GM19035 (cell line): ENCODE data around the gene OSBPL3.
A peak's percentile ranks its signal among the peaks of the same experiment; 100 is the strongest.

Experiments
- ATAC-seq: cut with Tn5 transposase; IDR thresholded peaks from one replicate; pipeline ENCODE4 v1.9.1; 2021; ENCODE audit not compliant: unreplicated experiment

Gene OSBPL3

DNA sequence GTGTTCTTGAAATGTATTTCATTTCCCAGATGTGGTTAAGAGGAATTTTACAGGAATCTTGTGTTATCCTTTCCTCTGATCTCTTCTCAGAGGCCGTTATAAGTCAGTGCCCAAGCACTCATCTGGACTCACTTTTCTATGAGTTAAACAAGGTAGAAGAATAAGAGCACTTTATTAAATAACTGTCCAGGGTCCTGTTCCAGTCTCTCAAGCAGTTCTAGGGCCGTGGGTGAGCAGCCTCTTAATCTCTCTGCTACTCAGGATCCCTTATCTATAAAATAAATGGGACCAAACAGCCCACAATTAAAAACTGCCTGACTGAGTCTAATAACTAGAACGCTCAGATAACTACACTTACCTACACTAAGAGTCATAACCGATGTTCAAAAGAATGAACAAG, 111.2 kb downstream of the OSBPL3 start:
- no peak for ATAC-seq

DNA sequence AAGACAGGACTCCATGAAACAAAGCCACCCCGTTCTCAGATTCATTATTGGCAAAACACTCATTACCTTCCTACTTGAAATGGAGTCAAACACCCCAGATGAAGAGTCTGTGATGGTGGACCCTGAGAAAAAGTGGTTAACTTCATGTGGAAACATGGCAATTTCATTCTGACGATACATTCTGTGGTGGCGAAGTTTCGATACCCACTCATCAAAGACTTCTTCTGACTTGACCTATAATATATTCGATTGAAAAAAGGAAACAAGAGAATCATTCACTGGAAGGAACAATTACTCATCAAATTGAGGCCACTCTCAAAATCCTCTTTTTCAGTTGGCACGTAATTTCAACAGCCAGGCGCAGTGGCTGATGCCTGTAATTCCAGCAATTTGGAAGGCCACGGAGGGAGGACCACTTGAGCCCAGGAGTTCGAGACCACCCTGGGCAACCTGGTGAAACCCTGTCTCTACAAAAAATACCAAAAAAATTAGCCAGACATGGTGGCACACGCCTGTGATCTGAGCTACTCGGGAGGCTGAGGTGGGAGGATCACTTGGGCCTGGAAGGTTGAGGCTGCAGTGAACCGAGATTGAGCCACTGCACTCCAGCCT, 113.9 kb downstream of the OSBPL3 start:
- ATAC-seq = no peak

- ATAC-seq = no peak
Measured at GRCh38 chr7:24864214-24864817, 115.7 kb downstream of the OSBPL3 start.

GRCh38 chr7:24863626-24864025, 116.4 kb downstream of the OSBPL3 start:
- ATAC-seq = no peak

DNA sequence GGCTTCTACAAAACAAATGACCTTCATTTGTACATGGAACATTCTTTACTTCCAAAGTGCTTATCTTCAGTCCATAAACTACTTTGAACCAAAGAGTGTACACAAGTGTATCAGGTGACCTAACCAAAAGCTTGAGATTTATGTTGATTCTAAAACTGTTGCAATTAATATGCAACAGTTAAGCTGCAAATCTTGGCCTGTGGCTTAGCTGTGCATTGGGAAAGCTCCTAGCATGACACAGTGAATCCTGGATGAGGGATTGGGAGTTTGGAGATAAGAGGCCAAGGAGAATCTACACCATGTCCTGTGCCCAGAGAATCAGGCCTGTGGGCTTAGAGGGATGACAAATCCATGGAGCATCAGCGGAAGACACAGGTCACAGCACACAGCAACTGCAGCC, 117.5 kb downstream of the OSBPL3 start:
- no peak for ATAC-seq

DNA sequence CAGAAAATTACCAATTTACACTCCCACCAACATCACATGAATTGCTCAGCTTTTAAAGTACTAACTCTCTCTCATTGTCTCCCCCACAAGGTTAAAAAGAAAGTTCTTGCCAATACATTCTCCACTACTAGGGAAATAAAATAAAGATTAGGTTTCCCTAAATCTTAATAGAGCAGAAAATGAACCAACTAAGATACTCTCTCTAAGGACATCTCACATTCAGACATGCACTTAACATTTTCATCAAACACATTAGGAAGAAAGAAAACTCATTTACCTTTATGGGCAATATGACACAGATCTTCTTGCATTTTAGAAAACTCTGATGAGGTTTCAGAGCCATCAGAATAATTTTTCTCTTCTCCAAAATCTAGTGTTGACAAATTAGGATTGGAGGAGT, 118.6 kb downstream of the OSBPL3 start:
- ATAC-seq = no peak

DNA sequence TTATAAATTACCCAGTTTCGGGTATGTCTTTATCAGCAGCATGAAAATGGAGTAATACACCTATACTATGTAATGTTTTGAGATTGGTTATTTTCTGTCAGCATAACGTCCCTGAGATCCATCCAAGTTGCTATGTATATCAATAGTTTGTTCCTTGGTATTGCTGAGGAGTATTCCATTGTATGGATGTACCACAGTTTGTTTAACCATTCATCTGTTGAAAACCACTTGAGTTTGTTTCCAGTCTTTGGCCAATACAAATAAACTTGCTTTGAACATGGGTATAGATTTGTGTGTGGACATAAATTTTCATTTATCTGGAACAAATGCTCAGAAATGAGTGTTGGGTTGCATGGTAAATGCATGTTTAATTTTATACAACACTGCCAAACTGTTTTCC, 119.4 kb downstream of the OSBPL3 start:
- ATAC-seq = no peak

GRCh38 chr7:24858108-24858977, 121.6 kb downstream of the OSBPL3 start:
- no peak for ATAC-seq

- no peak for ATAC-seq
Measured at GRCh38 chr7:24857623-24858022, 122.4 kb downstream of the OSBPL3 start.

DNA sequence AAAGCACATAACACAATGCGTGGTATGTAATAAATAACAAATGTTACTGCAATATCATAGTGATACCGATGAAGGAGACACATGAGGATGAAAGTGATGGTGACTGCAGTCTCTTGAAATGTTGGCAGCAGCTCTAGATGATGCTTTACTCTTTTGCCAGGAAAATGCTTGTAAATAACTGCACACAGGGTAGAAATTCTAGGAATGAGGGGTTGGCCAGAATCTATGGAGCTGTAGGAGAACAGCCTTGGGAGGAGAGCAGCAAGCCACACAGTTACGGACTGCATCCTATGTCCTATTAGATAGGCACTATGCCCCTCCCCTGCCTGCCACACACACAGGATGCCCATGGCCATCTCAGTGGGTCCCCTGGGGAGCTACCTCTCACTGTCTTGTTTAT, 125.1 kb downstream of the OSBPL3 start:
- no peak for ATAC-seq

- no peak for ATAC-seq
Measured at GRCh38 chr7:24851786-24852185, 128.2 kb downstream of the OSBPL3 start.

GRCh38 chr7:24848878-24849277, 131.1 kb downstream of the OSBPL3 start:
- ATAC-seq = no peak

- no peak for ATAC-seq
Measured at GRCh38 chr7:24847754-24848153, 132.2 kb downstream of the OSBPL3 start.

DNA sequence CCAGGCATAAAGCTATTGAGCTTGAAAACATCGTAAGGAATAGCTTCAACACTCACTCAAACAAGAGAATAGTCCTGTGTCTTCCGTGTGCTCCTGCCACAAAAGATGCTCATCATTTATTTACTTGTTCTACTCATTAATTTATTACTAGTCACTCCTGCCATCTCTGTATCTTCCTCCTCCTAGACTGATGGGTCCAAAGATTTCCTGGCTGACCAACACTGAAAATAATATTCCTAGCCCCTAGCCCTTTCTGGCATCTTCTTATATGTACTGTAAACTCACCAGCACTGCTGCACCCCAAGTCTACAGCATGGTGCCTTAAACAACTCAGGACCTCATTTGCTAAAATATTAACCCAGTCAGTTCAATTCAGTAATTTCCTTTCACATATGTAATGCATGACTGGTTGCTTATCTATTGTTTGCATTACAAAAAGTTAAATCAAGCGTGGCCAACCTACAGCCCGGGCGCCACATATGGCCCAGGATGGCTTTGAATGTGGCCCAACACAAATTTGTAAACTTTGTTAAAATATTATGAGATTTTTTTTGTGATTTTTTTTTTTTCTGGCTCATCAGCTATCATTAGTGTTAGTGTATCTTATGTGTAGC, 136.1 kb downstream of the OSBPL3 start:
- ATAC-seq = no peak

DNA sequence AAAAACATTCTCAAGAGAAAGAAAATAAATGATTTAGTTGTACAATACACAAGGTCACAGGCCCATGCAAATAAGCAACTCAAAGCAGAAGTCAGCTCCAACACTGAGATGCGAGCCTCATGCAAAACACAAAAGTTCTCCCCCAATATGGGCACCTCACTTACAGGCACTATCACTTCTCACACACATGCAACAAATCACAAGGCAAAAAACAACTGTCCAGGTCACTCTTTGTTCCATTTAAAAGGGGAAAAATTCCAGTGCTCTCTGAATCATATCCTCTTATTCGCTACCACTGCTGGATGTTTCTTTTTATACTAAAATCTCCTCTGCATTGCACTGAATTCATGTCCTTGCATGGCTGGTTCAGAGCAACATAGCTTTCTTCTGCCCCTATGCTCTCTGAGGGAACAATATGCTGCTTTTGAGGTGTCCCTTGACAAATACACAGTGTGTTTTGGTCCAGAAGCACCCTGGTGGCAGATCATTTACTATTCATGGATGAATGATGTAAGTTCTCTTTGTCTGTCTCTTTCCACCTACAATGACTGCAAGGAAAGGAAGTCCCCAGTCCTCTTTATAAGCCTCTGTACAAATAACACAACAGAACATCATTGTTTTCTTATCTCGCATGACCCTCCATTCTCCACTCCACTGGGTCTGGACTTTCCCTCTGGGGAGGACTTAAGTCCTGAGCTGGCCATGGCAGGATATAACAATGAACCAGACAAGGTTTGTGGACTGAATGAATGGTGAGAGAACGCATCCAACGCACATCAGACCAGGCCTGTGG, 137.3 kb downstream of the OSBPL3 start:
- peak; percentile 79 for ATAC-seq

DNA sequence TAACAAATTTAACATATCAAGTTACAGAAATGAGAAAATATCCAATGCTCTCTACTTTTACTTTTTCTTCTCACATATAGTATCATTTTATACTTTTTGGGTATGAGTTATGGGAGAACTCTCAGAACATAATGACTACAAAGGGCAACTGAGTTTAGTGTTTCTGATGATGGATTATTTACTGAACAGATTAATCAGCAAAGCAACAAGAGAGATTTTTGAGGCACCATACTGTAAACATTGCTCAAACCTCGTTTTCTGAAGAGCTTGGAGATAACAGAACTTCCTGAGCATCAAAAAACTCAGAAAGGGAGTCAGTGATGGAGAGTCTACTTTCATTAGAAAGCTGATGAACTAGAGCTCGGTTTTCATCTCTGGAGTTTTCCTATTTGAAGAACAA, 137.9 kb downstream of the OSBPL3 start:
- ATAC-seq = peak; percentile 15

GRCh38 chr7:24840563-24840962, 139.4 kb downstream of the OSBPL3 start:
- ATAC-seq = no peak

- ATAC-seq = peak; percentile 77
Measured at GRCh38 chr7:24836084-24836483, 143.9 kb downstream of the OSBPL3 start.

DNA sequence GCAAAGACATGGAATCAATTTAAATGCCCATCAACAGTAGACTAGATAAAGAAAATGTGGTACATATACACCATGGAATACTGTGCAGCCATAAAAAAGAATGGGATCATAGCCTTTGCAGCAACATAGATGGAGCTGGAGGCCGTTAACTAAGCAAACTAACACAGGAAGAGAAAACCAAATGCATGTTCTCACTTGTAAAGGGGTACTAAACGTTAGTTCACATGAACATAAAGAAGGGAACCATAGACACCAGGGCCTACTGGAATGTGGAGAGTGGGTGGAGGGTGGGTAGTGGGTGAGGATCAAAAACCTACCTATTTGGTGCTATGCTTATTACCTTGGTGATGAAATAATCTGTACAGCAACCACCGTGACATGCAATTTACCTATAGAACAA, 144.3 kb downstream of the OSBPL3 start:
- peak; percentile 3 for ATAC-seq

- ATAC-seq = peak; percentile 48
Measured at GRCh38 chr7:24834128-24834798, 145.7 kb downstream of the OSBPL3 start.
